ENCODE results near the gene ENTPD8. TPM values are rescaled to one million over a fixed set of nuclear protein-coding genes. Genes with fewer than 3 reads are reported as not detected.
"Not testable (repeated sequence)": the region's sequence is repeated elsewhere in the genome, so short reads cannot be mapped to it uniquely, and the experiment has no call there.

The ENTPD8 gene
- total RNA-seq, 2 donors from 2014 or later = not detected

- peak within 1 kb of the TSS; percentile 46 for H3K27ac Mint-ChIP-seq
- peaks cover 9% of the 10 kb centered on the region for H3K4me1 Mint-ChIP-seq (ENCODE audit: low read depth)
- no peaks in the 10 kb centered on the region for H3K9me3 Mint-ChIP-seq
- no peaks in the 10 kb centered on the region for H3K36me3 Mint-ChIP-seq (ENCODE audit: insufficient read depth in 2 of 2)
- peak; percentile 96 to 99 for DNase-seq
- no peaks in the 10 kb centered on the region for H3K27me3 Mint-ChIP-seq (ENCODE audit: low read depth)
- H3K4me3 Mint-ChIP-seq = peak within 1 kb of the TSS; percentile 89 to 91
- ATAC-seq (replicated peaks in 1 of 2) = peak; percentile 89 to 94
Observed at GRCh38 chr9:137422604-137423513, 18.3 kb downstream of the ENTPD8 start, which contains the start of the genes EXD3 and NOXA1. Gene EXD3 (minus strand): TSS chr9:137423162. CDS start chr9:137395357, 27,805 bp downstream. Gene NOXA1 (plus strand): TSS chr9:137423393. CDS start chr9:137423530, 137 bp downstream.

- H3K9me3 Mint-ChIP-seq = no peaks in the 10 kb centered on the region
- H3K27me3 Mint-ChIP-seq (ENCODE audit: low read depth) = no peaks in the 10 kb centered on the region
- DNase-seq = no peak
Observed at GRCh38 chr9:137421838-137422603, 19.1 kb downstream of the ENTPD8 start.

GRCh38 chr9:137417161-137418021 is 23.8 kb downstream of the ENTPD8 start:
- no peaks in the 10 kb centered on the region for H3K9me3 Mint-ChIP-seq
- H3K4me3 Mint-ChIP-seq = peak overlapping the region; percentile 49 to 77
- ATAC-seq (replicated peaks in 1 of 2) (peak; percentile 67 to 73), DNase-seq (peak; percentile 33 to 41)
- H3K4me1 Mint-ChIP-seq (ENCODE audit: low read depth) = peaks cover 25% of the 10 kb centered on the region
- no peaks in the 10 kb centered on the region for H3K36me3 Mint-ChIP-seq (ENCODE audit: insufficient read depth in 2 of 2)
- no peaks in the 10 kb centered on the region for H3K27me3 Mint-ChIP-seq (ENCODE audit: low read depth)
- no peak overlapping the region for H3K27ac Mint-ChIP-seq

More at GRCh38 chr9:137421838-137422603, 19.1 kb downstream of the ENTPD8 start:
- Mint-ChIP-seq H3K36me3 (ENCODE audit: insufficient read depth in 2 of 2) (no peaks in the 10 kb centered on the region), H3K4me1 (ENCODE audit: low read depth) (peaks cover 9% of the 10 kb centered on the region), H3K27ac (peak overlapping the region; percentile 33), H3K4me3 (peak overlapping the region; percentile 89 to 91)
- no peak for ATAC-seq (replicated peaks in 1 of 2)

GRCh38 chr9:137416563-137417151 is 24.5 kb downstream of the ENTPD8 start:
- Mint-ChIP-seq H3K9me3 (no peaks in the 10 kb centered on the region), H3K27ac (no peak overlapping the region), H3K4me1 (ENCODE audit: low read depth) (peaks cover 24% of the 10 kb centered on the region), H3K27me3 (ENCODE audit: low read depth) (no peaks in the 10 kb centered on the region), H3K4me3 (peak overlapping the region in 1 of 2 donors; percentile 77), H3K36me3 (ENCODE audit: insufficient read depth in 2 of 2) (no peaks in the 10 kb centered on the region)
- ATAC-seq (replicated peaks in 1 of 2) = no peak
- no peak for DNase-seq

- Mint-ChIP-seq H3K27me3 (ENCODE audit: low read depth) (no peaks in the 10 kb centered on the region), H3K4me3 (no peak overlapping the region), H3K4me1 (ENCODE audit: low read depth) (peaks cover 21% of the 10 kb centered on the region), H3K9me3 (no peaks in the 10 kb centered on the region), H3K27ac (no peak overlapping the region), H3K36me3 (ENCODE audit: insufficient read depth in 2 of 2) (no peaks in the 10 kb centered on the region)
- no peak for DNase-seq
- ATAC-seq (replicated peaks in 1 of 2) = no peak
Observed at GRCh38 chr9:137416006-137416562, 25.1 kb downstream of the ENTPD8 start.

- H3K4me3 Mint-ChIP-seq = no peak overlapping the region
- no peak overlapping the region for H3K27ac Mint-ChIP-seq
- DNase-seq (no peak), ATAC-seq (replicated peaks in 1 of 2) (no peak)
- no peaks in the 10 kb centered on the region for H3K36me3 Mint-ChIP-seq (ENCODE audit: insufficient read depth in 2 of 2)
- no peaks in the 10 kb centered on the region for H3K9me3 Mint-ChIP-seq
- H3K27me3 Mint-ChIP-seq (ENCODE audit: low read depth) = no peaks in the 10 kb centered on the region
- peaks cover 21% of the 10 kb centered on the region for H3K4me1 Mint-ChIP-seq (ENCODE audit: low read depth)
Observed at GRCh38 chr9:137415451-137415850, 25.7 kb downstream of the ENTPD8 start.

GRCh38 chr9:137412431-137412830 is 28.7 kb downstream of the ENTPD8 start:
- no peak overlapping the region for H3K27ac Mint-ChIP-seq
- H3K4me1 Mint-ChIP-seq (ENCODE audit: low read depth) = peaks cover 21% of the 10 kb centered on the region
- H3K4me3 Mint-ChIP-seq = no peak overlapping the region
- H3K9me3 Mint-ChIP-seq = no peaks in the 10 kb centered on the region
- no peaks in the 10 kb centered on the region for H3K36me3 Mint-ChIP-seq (ENCODE audit: insufficient read depth in 2 of 2)
- ATAC-seq (replicated peaks in 1 of 2) (no peak), DNase-seq (no peak)
- H3K27me3 Mint-ChIP-seq (ENCODE audit: low read depth) = no peaks in the 10 kb centered on the region

GRCh38 chr9:137411645-137412380 is 29.3 kb downstream of the ENTPD8 start:
- Mint-ChIP-seq H3K9me3 (no peaks in the 10 kb centered on the region), H3K4me3 (peak overlapping the region; percentile 50 to 59), H3K36me3 (ENCODE audit: insufficient read depth in 2 of 2) (no peaks in the 10 kb centered on the region), H3K27ac (no peak overlapping the region), H3K27me3 (ENCODE audit: low read depth) (no peaks in the 10 kb centered on the region), H3K4me1 (ENCODE audit: low read depth) (peaks cover 21% of the 10 kb centered on the region)
- ATAC-seq (replicated peaks in 1 of 2) (peak; percentile 56 to 71), DNase-seq (peak; percentile 71 to 74)

- no peak for DNase-seq
- Mint-ChIP-seq H3K4me3 (peak overlapping the region; percentile 50 to 59), H3K36me3 (ENCODE audit: insufficient read depth in 2 of 2) (no peaks in the 10 kb centered on the region), H3K9me3 (no peaks in the 10 kb centered on the region), H3K27me3 (ENCODE audit: low read depth) (no peaks in the 10 kb centered on the region), H3K27ac (no peak overlapping the region), H3K4me1 (ENCODE audit: low read depth) (peaks cover 21% of the 10 kb centered on the region)
- ATAC-seq (replicated peaks in 1 of 2) = peak; percentile 3 to 4
Observed at GRCh38 chr9:137411260-137411644, 29.9 kb downstream of the ENTPD8 start.

- no peaks in the 10 kb centered on the region for H3K27me3 Mint-ChIP-seq (ENCODE audit: low read depth)
- no peaks in the 10 kb centered on the region for H3K9me3 Mint-ChIP-seq
- no peak for DNase-seq
- no peaks in the 10 kb centered on the region for H3K36me3 Mint-ChIP-seq (ENCODE audit: insufficient read depth in 2 of 2)
- H3K4me1 Mint-ChIP-seq (ENCODE audit: low read depth) = peaks cover 22% of the 10 kb centered on the region
- no peak for ATAC-seq (replicated peaks in 1 of 2)
- peak overlapping the region in 1 of 2 donors; percentile 59 for H3K4me3 Mint-ChIP-seq
- no peak overlapping the region for H3K27ac Mint-ChIP-seq
Observed at GRCh38 chr9:137410891-137411249, 30.3 kb downstream of the ENTPD8 start.

GRCh38 chr9:137410236-137410890 is 30.8 kb downstream of the ENTPD8 start:
- H3K4me1 Mint-ChIP-seq (ENCODE audit: low read depth) = peaks cover 27% of the 10 kb centered on the region
- H3K36me3 Mint-ChIP-seq (ENCODE audit: insufficient read depth in 2 of 2); H3K9me3 Mint-ChIP-seq; ATAC-seq (replicated peaks in 1 of 2); DNase-seq; H3K27ac Mint-ChIP-seq; H3K27me3 Mint-ChIP-seq (ENCODE audit: low read depth): not testable (repeated sequence)
- H3K4me3 Mint-ChIP-seq = peak overlapping the region in 1 of 2 donors; percentile 59
